ENCODE results near the gene DNAI2.

DNAI2 gene, protein sequence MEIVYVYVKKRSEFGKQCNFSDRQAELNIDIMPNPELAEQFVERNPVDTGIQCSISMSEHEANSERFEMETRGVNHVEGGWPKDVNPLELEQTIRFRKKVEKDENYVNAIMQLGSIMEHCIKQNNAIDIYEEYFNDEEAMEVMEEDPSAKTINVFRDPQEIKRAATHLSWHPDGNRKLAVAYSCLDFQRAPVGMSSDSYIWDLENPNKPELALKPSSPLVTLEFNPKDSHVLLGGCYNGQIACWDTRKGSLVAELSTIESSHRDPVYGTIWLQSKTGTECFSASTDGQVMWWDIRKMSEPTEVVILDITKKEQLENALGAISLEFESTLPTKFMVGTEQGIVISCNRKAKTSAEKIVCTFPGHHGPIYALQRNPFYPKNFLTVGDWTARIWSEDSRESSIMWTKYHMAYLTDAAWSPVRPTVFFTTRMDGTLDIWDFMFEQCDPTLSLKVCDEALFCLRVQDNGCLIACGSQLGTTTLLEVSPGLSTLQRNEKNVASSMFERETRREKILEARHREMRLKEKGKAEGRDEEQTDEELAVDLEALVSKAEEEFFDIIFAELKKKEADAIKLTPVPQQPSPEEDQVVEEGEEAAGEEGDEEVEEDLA

DNA sequence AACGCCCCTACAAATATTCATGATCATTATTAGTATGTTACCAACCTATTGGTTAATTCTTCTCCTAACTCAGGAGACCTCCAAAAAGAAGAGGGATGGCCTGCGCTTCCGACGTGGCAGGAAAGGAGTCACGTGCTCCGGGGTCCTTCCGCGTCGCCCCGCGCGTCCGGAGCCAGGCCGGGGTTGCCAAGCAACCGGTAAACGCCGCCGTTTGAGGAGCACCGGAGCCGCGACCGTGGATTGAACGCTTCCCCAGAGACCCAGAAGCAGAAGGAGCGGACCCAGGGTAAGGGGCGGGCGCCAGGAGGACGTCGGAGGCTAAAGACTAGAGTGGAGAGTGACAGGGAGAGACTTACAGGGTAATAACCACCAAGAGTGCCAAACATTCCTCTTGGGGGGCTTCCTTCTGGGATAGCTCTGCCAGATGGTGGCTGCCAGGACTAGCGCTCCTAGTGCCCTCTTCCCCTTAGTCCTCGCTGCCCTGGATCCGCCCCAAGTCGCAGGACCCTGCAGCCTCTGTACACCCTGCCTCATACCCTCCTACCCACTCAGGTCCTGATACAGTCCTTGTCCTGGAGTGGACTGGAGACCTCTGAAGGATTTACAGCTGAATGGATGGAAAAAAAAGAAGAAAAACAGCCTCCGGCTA lies at the start of gene DNAI2:
DNAI2 (plus strand) TSS at position 175 of the 649 bp plus-strand sequence. CDS start 7,584 bp downstream, outside the sequence.
- no peak for DNase-seq (ENCODE audit: low spot score)

DNA sequence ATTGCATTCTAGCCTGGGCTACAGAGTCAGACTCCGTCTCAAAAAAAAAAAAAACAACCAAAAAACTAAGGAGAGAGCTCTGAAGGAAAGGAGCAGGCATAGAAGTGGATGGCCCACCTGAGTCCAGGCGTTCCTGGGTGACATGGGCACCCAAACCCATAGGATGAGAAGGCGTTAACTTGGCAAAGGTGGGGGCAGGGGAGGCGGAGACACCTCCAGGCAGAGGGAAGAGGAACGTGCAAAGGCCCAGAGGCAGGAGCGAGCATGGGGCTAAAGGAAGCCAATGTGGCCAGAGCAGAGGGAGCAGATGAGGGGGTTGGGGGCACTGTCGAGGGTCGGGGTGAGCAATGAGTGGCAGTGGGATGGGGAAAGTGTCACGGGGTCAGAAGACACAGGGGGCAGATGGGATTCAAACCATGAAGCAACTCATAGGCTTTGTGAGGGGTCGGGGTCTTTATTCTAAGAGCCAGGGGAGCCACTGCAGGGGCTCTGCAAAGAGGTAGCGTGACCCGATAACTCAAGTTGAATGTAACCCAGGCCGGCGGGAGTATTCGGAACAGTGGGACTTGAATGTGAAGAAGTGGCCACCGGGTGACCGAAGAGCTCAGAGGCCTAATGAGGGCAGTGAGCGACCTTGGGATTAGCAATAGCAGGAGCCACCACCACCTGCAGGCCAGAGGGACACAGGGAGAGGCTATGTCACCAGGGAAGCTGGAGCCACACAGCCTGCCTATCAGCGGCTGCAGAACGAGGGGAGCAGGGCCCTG lies 48.9 kb upstream of the DNAI2 start:
- DNase-seq (ENCODE audit: low spot score), result no peak

GRCh38 chr17:74226252-74226651 lies 47.8 kb upstream of the DNAI2 start:
- no peak for DNase-seq (ENCODE audit: low spot score)

GRCh38 chr17:74227271-74228080 lies 46.6 kb upstream of the DNAI2 start:
- DNase-seq (ENCODE audit: low spot score), result no peak

- no peak for DNase-seq (ENCODE audit: low spot score)
Observed at GRCh38 chr17:74228306-74228978, 45.6 kb upstream of the DNAI2 start.

- DNase-seq (ENCODE audit: low spot score), result no peak
Observed at GRCh38 chr17:74230896-74231295, 43.1 kb upstream of the DNAI2 start.

DNA sequence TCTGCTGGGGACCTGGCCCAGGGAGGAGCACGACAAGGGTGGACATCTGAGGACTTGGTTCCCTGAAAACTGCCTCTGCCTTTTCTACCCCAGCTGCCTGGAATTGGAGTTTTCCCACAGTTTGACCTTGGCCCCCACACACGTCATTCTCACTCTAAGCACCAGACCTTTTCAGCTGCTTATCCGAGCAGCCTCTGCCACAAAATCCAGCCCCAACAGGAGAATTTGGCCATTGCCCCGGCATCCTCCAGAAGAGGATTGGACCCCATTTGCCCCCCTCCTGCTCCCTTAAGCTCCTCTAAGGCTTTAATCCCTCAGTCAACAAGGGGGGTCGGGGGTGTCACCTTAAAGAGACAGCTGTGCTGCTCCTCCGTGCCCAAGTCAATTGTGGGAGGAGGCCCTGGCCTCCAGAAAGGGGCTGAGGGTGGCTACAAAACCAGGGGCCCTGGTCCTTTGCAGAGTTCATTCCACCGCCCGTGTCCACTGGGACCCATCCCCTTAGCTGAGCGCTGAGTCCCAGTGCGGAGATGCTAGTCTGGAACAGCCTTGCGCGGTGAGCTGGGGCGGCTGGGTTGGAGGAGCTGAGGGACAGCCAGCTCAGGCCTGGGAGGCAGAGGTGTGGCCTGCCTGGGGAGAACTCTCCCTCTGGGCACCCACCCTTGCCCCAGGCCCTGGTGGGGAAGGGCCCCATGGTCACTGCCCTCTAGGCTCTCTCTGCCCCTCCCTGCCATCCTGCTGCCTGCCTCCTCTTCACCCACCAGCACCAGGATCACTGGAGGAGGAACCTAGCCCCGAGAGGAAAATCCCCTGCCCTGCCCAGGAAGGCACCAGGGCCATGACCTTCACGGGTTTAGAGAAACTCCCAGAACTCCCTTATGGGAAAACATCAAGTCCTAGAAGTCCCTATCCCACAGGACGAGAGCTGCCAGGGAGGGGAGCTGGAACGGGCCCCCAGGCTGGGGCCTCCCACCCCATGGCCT lies 41.8 kb upstream of the DNAI2 start:
- no peak for DNase-seq (ENCODE audit: low spot score)

GRCh38 chr17:74233937-74234336 lies 40.1 kb upstream of the DNAI2 start:
- DNase-seq (ENCODE audit: low spot score), result no peak

- DNase-seq (ENCODE audit: low spot score), result no peak
Observed at GRCh38 chr17:74234486-74234885, 39.5 kb upstream of the DNAI2 start.

GRCh38 chr17:74235040-74235581 lies 38.9 kb upstream of the DNAI2 start:
- no peak for DNase-seq (ENCODE audit: low spot score)

DNA sequence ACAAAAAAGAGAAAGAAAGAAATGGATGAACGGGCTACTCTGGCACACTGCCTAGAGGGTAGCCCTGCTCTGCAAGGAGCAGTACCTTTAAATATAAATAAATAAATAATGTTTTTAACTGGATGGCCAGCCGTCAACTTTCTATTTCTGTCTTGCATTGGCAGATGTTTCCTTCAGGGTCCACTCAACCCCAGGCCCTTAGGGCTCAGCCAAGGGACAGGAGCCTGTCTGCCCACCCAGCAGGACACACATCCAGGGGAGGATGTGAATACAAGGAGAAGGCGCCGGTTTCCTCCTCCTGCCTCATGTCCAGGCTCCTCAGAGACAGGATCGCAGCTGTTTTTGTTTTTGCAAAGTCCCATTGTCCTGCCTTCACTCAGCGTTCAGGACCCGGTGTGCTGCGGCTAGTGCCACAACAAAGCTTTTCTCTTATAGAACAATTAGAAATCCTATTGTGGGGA lies 38.1 kb upstream of the DNAI2 start:
- DNase-seq (ENCODE audit: low spot score), result no peak

DNA sequence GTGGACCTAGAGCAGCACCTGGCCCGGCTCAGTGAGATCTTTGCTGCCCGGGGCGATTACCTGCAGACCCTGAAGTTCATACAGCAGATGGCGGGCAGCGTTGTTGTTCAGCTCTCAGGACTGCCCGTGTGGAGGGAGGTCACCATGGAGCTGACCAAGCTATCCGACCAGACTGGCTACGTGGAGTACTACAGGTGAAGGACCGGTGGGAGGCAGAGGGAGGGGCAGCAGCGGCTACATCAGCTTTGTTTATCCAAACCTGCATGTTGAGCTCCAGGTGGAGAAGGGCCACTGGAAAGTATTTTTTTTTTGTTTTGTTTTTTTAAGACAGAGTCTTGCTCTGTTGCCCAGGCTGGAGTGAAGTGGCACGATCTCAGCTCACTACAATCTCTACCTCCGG lies 36.7 kb upstream of the DNAI2 start:
- no peak for DNase-seq (ENCODE audit: low spot score)

DNA sequence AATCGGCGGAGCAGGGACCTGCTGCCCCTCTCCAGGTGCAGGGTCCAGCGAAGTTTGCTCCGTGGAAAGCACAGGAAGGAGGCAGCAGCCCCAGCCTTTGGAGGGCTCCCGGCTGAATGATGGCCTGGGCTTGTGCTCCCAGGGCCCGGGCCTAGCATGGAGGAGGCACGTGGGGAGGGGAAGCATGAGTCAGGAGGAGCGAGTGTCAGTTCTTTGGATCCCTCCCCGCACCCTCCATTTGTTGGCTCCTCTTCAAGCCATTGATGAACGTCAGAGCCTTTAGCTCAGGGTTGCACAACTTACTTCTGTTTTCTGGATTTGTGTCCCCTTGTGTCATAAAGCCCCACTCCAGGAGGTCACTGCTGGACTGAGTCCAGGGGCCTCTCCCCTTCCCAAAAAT lies 34.9 kb upstream of the DNAI2 start:
- DNase-seq (ENCODE audit: low spot score), result no peak

DNA sequence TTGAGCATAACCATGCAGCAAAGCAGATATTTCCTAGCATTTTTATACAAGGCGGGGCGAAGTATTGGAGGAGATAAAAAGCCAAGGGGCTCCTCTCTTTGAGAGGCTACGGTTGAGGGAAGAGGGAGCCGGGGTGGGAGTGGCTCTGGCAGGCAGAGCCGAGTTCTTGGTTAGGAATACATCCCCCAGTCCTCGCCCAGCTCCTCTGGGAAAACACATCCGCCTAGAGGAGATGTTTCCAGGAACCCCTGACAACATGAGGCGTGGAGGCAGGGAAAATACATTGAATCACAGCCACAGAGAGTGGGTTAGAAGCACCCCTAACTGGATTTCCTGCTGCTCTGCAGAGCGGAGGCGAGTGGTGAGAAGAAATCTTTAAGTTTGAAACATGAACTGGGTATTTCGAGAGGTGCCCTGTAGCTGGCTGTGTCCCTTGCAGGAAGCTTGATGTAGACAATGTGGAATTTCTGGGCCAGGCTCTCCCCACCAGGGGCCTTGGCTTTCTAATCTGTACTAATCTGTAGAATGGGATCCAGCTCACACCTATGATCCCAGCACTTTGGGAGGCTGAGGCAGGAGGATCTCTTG lies 33.3 kb upstream of the DNAI2 start:
- no peak for DNase-seq (ENCODE audit: low spot score)

- no peak for DNase-seq (ENCODE audit: low spot score)
Observed at GRCh38 chr17:74241431-74241830, 32.6 kb upstream of the DNAI2 start.

GRCh38 chr17:74241847-74242246 lies 32.2 kb upstream of the DNAI2 start:
- DNase-seq (ENCODE audit: low spot score), result no peak

DNA sequence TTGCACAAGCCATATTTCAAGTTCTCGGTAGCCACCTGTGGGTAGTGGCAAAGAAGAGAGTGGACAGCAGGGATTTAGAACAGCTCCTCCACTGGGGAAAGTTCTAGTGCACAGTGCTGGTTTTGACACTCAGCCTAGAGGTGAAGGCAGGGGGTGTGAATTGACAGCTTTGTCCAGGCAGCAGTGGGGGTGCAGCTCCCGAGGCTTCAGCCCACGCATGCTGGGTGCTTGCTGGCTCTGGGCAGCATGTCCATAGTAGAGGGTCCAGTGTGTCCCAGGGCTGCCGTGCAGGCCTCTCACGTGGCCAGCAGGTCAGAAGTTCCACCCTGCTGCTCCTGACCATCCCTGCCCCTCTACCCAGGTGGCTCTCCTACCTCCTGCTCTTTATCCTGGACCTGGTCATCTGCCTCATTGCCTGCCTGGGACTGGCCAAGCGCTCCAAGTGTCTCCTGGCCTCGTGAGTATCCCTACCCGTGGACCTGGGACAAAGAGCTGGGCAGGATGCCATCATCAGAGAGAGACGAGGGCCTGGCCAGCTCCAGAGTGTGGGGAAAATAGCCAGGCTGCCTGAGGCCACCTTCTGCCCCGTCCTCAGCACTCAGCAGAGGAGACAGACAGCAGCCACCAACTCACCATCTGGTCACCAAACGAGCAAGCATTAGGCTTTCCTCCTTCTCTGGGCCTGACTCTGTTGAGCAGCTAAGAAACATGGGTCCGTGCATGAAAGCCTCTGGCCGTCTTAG lies 30.9 kb upstream of the DNAI2 start:
- DNase-seq (ENCODE audit: low spot score), result no peak

GRCh38 chr17:74244128-74244527 lies 29.9 kb upstream of the DNAI2 start:
- no peak for DNase-seq (ENCODE audit: low spot score)
